AG10803 (cell line): ENCODE data around the gene APP.

Experiments used
- DNase-seq: peaks from one replicate; pipeline ENCODE4 v3.0.0; 2010; ENCODE audit warnings: low read depth
- H3K4me3 ChIP-seq: 2 replicates; pipeline ENCODE4 v1.5.1; 2011; ENCODE audit warnings: mild to moderate bottlenecking, low read length, control low read depth
- TF ChIP-seq, protein P1 (sequence below): conservative IDR thresholded peaks from 2 replicates; pipeline ENCODE4 v1.5.1; 2011; ENCODE audit warnings: mild to moderate bottlenecking, low read length, control low read depth, inconsistent platforms

The APP gene

DNA sequence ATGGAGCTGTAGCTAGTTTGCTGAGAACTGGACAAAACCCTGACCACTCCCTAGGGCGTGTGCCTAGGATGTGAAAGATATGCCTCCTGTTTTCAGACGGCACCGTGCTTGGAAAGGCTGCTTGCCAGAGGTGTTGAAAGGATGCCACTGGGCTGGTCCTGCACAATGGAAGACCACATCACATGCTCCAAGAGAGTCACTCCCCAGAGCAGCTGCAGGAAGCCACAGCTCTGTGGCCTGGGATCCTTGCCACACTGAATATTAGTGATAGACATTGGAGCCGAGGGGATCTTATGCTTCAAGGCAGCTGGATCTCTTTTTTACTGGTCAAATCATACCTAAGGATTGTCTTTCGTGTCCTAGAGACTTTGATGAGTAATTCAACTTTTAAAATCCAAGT, 6.6 kb upstream of the APP start:
- TF ChIP-seq, protein P1, sequence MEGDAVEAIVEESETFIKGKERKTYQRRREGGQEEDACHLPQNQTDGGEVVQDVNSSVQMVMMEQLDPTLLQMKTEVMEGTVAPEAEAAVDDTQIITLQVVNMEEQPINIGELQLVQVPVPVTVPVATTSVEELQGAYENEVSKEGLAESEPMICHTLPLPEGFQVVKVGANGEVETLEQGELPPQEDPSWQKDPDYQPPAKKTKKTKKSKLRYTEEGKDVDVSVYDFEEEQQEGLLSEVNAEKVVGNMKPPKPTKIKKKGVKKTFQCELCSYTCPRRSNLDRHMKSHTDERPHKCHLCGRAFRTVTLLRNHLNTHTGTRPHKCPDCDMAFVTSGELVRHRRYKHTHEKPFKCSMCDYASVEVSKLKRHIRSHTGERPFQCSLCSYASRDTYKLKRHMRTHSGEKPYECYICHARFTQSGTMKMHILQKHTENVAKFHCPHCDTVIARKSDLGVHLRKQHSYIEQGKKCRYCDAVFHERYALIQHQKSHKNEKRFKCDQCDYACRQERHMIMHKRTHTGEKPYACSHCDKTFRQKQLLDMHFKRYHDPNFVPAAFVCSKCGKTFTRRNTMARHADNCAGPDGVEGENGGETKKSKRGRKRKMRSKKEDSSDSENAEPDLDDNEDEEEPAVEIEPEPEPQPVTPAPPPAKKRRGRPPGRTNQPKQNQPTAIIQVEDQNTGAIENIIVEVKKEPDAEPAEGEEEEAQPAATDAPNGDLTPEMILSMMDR = no peak
- peak; percentile 66 for DNase-seq
- no peak overlapping the region for H3K4me3 ChIP-seq

- no peak for DNase-seq
- H3K4me3 ChIP-seq = peak overlapping the region; percentile 58
- TF ChIP-seq, protein P1 = no peak
Measured at GRCh38 chr21:26171258-26172100, 909 bp upstream of the APP start.

DNA sequence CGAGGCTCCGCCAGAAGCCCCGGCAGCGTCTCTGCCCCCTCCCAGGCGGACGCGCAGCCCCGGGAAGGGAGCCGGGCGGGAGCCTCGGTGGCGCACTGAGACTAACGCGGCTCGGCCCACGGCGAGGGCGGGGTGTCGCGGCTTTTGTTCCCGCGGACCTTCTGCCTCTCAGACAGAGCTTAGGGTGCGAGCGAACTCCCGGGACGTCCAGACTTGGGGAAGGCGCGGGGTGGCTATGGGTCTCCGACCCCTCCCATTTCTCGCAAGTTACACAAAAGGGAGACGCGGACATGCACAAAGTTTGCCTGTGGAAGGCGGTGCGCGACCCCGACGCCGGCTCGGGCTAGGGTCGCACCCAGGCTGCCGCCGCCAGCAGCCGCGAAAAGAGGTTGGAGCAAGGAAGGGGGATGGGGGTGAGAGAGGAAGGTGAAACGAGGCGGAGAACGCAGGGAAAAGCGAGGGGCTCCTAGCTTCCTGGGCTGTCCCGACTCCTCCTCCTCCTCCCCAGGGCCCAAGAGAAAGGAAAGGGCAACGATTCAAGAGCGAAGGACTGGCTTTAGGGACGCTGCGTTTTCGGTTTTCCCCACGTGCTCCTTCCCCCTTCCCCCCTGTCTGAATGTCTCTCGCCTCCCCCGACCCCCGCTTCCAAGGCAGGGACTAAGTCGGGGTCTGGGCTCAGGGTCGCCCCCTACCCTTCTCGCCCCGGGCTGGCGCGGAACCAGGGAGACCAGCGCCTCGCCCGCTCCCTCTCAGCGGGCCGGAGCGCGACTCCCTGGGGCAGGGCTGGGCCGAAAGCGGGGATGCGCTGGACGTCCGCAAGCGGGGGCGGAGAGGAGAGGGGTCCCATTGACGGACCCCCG, 729 bp downstream of the APP start:
- H3K4me3 ChIP-seq = peak overlapping the region; percentile 89
- TF ChIP-seq, protein P1 = no peak
- DNase-seq = peak; percentile 60

DNA sequence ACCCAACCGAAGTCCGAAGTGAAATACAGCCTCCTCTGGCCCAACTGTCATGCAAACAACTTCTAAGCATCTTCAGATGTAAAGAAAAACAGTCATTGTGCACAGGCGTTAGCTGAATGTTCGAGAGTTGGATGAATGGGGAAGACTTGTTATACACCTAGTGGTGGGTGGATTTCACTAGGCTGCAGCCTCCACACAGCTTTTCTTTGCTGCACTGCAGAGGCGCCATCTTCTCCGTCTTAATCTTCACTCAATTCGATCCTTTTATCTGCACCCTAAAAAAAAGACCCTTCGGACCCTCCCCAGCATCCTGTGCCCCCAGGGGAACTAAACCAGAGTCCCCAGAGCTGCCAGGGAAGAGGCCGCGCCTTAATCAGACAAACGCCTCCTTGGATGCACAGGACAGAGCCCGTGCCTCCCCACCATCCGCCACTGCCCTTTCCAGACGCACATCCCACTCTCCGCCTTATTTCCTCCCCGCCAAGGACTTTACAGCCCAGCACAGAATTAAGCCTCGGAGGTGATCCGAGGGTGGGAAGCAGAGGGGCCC, 1.4 kb downstream of the APP start:
- TF ChIP-seq, protein P1 = peak; percentile 62
- peak; percentile 72 for DNase-seq
- peak overlapping the region; percentile 89 for H3K4me3 ChIP-seq

DNA sequence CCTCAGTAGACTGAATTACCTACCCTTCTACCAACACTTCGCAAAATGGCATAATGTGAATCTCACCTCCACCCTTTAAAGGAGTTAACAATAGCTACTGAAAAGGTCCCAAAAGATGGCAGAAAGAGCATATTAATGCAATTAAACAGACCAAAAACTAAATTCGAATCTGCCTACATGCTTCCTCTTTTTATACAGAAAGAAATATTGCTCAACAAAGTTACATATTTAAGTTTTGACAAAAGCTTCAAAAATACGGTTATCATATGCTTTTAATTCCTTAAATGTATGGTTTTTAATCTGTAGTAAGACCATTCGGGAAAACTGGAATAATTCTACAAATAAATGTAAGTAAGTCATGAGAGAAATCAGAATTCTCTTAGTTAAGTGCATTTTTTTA, 2.2 kb downstream of the APP start:
- TF ChIP-seq, protein P1 = no peak
- DNase-seq = no peak
- H3K4me3 ChIP-seq = peak overlapping the region; percentile 89

- TF ChIP-seq, protein P1 = no peak
- no peak overlapping the region for H3K4me3 ChIP-seq
- no peak for DNase-seq
Measured at GRCh38 chr21:26167593-26167992, 3.0 kb downstream of the APP start.
